ENCODE data around the gene KCNQ1.

The KCNQ1 gene

GRCh38 chr11:2760196-2760871 is 315.5 kb downstream of the KCNQ1 start:
- DNase-seq: no peak

DNA sequence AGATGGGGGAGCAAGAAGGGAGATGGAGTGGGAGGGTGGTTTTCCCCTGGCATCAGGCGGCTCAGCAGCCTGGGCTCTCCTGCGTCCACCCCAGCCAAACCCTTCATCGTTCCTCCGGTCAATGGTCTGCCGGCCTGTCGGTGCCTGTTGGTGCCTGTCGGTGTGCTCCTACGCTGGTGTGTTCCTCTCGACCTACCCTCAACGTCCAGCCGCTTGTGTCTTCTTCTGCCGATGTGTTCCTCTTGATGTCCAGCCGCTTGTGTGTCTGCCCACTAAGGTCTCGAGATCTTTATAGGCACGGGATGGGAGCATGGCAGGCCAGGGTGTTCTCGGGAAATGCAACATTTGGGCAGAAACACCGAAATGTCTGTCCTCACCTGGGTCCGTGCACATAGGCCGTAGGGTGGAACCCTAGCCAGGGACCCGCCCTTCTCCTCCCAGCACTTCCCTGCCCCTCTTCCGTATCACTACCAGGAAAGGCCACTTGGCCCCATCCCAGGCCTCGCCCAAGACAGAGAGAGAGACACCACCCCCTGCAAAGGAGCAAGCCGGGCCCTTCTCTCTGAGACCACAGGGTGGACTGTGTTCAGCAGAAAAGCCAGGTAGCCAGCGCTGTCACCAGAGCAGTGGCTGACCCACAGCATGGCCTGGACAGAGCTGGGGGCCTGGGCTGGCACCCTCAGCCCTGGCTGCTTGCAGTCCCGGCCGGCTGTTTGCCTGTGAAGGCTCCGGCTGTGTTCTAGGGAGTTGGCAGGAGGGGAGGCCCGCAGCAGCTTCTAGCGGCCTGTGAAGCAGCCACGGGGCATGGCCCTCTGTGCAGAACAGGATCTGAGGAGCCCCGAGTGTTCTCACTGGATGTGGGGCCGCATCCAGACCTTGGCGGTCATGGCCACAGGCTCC is 316.6 kb downstream of the KCNQ1 start:
- no peak for DNase-seq

GRCh38 chr11:2762031-2762380 is 317.2 kb downstream of the KCNQ1 start:
- no peak for DNase-seq

DNA sequence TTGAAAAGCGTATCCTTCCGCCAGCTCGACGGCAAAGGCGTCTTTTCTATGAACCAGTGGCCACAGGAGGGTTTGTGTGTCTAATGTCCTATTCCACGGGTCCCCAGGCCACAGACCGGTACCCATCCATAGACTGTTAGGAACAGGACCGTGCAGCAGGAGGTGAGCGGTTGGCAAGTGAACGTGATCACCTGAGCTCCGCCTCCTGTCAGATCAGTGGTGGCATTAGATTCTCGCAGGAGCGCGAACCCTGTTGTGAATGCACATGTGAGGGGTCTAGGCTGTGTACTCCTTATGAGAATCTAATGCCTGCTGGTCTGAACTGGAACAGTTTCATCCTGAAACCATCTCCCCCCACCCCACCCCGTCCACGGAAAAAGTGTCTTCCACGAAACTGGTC is 317.6 kb downstream of the KCNQ1 start:
- no peak for DNase-seq

- DNase-seq: no peak
Measured at GRCh38 chr11:2763984-2764383, 319.2 kb downstream of the KCNQ1 start.

GRCh38 chr11:2765491-2765890 is 320.7 kb downstream of the KCNQ1 start:
- DNase-seq: no peak

DNA sequence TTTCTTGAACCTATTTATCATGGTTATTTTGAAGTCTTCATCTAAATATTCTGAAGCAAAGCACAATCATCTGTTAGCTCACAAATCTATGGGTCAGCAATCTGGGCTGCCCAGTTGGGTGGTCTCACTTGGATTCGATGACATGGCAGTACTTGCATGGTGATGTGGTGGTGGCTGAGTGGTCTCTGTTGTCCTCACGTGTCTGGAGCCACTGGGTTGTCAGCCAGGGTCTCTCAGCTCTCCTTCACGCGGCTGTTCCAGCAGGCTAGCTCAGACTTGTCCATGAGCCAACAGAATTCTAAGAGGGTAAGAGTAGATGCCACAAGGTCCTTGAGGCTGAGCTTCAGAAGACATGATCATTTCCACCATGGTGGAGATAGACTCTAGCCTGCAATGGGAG is 321.4 kb downstream of the KCNQ1 start:
- DNase-seq: no peak

DNA sequence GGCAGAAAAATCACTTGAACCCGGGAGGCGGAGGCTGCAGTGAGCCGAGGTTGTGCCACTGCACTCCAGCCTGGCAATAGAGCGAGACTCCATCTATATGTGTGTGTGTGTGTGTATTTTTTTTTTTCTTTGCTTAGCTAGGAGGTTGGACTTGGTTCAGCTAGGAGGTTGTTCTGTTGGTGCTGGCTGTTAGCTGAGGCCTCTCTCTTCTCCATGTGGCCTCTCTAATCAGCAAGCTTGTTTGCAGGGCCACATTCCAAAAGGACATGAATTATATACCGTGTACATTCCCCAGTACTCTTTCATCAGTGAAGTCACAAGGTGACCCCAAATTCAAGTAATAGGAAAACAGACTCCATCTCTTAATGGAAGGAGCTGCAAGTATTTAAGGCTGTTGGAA is 322.3 kb downstream of the KCNQ1 start:
- DNase-seq: no peak

DNA sequence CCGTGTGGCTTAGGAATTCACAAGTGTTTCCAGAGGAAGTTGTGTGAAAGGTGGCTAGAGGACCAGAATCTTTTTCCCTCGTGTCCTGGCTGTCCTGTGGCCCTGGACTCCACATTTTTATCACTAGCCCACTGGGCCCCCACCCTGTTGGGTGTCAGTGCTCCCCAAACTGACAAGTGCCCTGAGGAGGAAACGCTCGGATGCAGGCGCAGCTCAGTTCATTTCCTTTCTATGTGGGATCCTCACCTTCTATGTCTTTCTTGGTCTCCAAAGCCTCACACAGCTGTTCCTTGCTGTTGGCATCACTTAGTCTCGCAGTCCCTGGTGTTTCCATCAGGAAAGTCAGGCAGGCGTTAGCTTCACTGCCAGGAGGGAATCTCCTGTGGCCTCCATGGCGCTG is 323.0 kb downstream of the KCNQ1 start:
- DNase-seq: no peak

DNA sequence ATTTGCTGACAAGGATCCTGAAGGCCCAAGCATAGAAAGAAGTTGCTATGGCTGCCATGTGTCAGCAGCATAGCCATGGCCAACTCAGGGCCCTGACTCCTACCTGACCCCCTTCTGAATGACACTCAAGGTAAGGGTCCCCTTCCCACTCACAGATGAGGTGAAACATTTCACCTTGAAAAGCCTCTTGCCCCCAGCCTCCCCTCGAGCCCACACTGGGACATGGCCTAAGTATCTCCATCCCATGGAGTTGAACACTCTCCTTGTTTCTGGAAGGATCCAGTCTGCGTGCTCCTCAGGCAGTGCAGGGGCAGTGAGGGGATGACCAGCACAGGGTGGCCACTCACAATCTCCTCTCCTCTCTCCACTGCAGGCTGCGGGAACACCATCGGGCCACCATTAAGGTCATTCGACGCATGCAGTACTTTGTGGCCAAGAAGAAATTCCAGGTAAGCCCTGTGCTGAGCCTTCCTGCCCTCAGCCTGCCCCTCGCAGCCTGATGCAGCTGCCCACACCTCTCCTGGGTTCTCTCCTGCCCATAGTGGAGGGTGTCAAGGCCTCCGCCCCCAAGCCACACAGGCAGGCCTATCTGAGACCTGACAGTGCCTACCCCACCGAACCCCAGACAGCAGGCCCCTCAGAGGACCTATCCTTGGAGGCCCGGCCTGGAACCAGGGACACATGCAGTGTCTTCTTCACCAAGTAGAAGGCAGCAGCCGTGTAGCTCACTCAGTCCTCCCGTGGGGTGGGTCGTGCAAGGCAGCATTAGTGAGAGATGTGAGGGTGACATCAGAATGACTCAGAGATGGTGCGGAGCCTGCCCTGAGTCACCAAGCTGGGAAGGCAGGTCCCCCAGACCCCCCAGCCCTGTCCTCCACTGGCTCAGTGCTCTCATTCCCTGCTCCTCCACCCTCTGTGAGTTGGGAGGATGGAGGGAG is 323.9 kb downstream of the KCNQ1 start:
- no peak for DNase-seq

DNA sequence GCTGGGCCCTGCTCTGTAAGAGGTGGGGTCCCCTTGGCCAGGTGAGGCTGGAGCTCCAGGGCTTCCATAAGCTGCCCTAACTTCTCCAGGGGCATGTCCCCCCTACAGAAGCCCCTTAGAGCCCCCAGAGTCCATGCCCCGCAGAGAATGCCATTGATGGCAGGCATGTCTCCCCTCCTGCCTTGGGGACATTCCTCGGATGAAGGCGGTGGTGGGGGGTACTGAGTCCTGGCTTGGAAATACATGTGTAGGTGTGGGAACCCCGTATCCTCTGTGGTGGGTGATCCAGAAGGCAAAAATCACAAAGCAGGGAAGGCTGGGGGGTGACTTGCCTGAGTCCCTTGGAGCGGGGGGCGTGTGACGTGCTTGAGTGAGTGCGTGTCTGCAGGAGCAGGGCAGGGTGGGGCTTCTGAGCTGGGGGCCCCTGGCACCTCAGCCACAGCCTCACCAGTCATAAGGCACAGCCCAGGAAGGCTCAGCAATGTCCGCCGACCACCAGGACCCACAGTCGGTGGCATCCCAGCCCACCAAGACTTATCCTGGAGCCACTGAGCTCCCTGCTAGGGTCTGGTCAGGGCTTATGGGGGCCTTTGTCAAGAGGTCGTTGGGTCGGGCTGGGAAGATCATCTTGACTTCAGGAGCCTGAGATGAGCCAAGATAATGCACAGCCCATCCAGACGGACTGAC is 324.7 kb downstream of the KCNQ1 start:
- no peak for DNase-seq

- no peak for DNase-seq
Measured at GRCh38 chr11:2770096-2770751, 325.4 kb downstream of the KCNQ1 start.

- no peak for DNase-seq
Measured at GRCh38 chr11:2770761-2771301, 326.0 kb downstream of the KCNQ1 start.

DNA sequence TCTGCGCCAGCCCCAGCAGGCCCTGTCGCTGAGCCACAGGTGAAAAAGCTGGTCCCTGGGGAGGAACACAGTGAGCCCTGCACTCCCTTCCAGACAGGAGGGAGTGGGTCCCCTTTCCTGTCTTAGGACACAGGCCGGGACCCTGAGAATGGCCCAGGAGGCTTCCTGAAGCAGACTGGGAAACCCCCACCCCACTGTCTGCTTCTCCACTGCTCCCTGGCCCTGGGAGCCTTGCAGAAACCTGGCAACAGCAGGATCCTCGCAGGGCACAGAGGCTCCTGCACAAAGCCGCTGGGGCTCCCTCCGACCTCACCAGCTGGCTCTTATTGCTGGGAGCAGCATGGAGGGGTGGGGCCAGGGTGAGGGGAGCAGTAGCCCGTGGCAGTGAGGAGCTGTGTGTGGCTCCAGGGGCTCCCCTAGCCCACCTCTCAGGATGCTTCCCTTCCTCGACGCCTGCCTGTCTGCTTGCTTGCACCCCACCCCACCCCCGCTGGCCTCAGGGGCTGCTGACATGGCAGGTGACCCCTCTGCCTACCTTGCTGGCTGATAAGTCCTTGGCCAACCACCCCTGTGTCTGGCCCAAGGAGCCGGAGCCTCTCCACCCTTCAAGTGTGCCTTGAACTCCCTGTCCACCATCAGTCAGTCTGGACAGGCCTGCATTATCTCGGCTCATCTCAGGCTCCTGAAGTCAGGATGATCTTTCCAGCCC is 327.1 kb downstream of the KCNQ1 start:
- DNase-seq: no peak

GRCh38 chr11:2772544-2773031 is 327.8 kb downstream of the KCNQ1 start:
- no peak for DNase-seq

GRCh38 chr11:2774173-2775082 is 329.6 kb downstream of the KCNQ1 start:
- no peak for DNase-seq

DNA sequence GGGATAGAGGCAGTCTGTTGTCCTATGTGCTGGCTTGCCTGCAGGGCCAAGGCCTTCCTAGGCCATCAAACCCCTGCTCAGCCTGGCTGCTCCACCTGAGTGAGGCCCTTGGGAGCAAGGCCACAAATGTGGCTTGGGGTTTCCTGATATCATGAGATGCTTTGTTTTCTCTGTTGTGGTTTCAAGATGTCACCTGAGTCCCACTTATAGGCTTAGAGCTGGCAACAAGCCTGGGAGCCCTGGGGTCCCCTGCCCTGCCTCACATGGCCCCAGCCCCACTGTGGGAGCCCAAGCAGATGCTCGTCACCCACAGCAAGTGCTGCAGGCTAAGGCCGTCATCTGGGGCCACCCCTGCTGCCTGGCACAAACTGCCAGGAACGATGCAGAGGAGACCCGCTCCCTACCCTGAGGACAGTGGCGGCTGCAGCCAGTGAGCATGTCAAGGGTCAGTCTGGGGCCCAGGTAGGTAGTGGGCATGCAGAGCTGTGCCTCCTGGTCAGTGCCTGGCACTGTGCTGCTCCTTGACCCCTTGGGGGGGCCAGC is 330.3 kb downstream of the KCNQ1 start:
- DNase-seq: no peak

- no peak for DNase-seq
Measured at GRCh38 chr11:2775626-2776350, 331.0 kb downstream of the KCNQ1 start.

Measured in KG1 (cell line).